Measurements from ENCODE around the gene ROCK2. TPM values are rescaled to one million over a fixed set of nuclear protein-coding genes. Genes with fewer than 3 reads are reported as not detected.
"Not testable (repeated sequence)": the region's sequence is repeated elsewhere in the genome, so short reads cannot be mapped to it uniquely, and the experiment has no call there.

The ROCK2 gene
- total and polyA plus RNA-seq, 2 donors (not counting 1 experiment from before 2014, with no cell fraction given), result 32.0 to 58.1 TPM

DNA sequence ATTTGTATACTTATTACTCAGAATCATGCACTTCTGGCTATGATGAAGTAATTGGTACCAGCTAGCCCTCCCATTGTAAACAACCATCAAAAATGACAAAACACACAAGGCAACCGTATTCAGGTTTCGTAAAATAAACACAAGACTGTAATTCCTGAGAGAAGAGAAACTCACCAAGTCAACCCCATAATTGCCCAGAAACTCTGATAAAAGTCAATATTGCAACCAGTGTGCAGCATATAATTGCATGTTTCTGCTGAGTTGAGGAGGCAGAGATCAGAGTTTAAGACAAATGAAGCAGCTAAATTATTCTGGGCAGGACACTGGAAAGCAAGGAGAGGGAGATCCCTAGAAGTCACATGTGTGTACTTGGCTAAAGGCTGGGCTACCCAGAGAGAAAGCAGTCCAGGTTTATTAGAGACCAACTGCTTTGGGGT is 90.3 kb downstream of the ROCK2 start:
- Histone ChIP-seq H3K9ac (ENCODE audit: insufficient read depth, low read length) (no peak overlapping the region), H3K9me3 (ENCODE audit: control insufficient read depth, insufficient read depth, low read depth, low read length) (no peaks in the 10 kb centered on the region), H3K27me3 (ENCODE audit: control insufficient read depth, insufficient read depth, low read length) (no peaks in the 10 kb centered on the region), H3K79me2 (ENCODE audit: control insufficient read depth, insufficient read depth, low read length) (peaks cover 25% of the 10 kb centered on the region), H3K4me1 (ENCODE audit: control insufficient read depth, extremely low read depth, insufficient read depth, low read length) (peaks cover 2% of the 10 kb centered on the region), H4K20me1 (ENCODE audit: control insufficient read depth, extremely low read depth, insufficient read depth, low read length) (no peaks in the 10 kb centered on the region), H3K27ac (ENCODE audit: insufficient read depth, low read length) (no peak overlapping the region), H3K4me3 (replicated peaks in 1 of 4; ENCODE audit: control extremely low read depth in 1 of 4, insufficient read depth in 1 of 4, low read depth in 3 of 4, low read length in 4 of 4) (no peak overlapping the region), H3K4me2 (ENCODE audit: extremely low read depth, insufficient read depth, low read length) (no peak overlapping the region), H2AFZ (ENCODE audit: low read length) (no peak overlapping the region), H3K36me3 (ENCODE audit: control insufficient read depth, insufficient read depth, low read length) (no peaks in the 10 kb centered on the region)
- peak in 1 of 2 donors; percentile 48 for DNase-seq (ENCODE audit: low read depth in 2 of 2)
- no peak for TF ChIP-seq EZH2 (IDR thresholded peaks at IDR 0.05; ENCODE audit: low read length, missing control alignments)
- TF ChIP-seq, protein P1, sequence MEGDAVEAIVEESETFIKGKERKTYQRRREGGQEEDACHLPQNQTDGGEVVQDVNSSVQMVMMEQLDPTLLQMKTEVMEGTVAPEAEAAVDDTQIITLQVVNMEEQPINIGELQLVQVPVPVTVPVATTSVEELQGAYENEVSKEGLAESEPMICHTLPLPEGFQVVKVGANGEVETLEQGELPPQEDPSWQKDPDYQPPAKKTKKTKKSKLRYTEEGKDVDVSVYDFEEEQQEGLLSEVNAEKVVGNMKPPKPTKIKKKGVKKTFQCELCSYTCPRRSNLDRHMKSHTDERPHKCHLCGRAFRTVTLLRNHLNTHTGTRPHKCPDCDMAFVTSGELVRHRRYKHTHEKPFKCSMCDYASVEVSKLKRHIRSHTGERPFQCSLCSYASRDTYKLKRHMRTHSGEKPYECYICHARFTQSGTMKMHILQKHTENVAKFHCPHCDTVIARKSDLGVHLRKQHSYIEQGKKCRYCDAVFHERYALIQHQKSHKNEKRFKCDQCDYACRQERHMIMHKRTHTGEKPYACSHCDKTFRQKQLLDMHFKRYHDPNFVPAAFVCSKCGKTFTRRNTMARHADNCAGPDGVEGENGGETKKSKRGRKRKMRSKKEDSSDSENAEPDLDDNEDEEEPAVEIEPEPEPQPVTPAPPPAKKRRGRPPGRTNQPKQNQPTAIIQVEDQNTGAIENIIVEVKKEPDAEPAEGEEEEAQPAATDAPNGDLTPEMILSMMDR (conservative IDR thresholded peaks at IDR 0.05 in 1 of 2, IDR thresholded peaks at IDR 0.05 in 1 of 2; ENCODE audit: low read depth in 1 of 2, low read length in 2 of 2), result no peak

DNA sequence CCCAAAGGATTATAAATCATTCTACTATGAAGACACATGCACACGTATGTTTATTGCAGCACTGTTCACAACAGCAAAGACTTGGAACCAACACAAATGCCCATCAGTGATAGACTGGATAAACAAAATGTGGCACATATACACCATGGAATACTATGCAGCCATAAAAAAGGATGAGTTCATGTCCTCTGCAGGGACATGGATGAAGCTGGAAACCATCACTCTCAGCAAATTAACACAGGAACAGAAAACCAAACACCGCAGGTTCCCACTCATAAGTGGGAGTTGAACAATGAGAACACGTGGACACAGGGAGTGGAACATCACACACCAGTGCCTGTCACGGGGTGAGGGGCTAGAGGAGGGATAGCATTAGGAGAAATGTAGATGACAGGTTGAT is 92.0 kb downstream of the ROCK2 start:
- not testable (repeated sequence) for H3K9ac ChIP-seq (ENCODE audit: insufficient read depth, low read length); H3K27ac ChIP-seq (ENCODE audit: insufficient read depth, low read length); H2AFZ ChIP-seq (ENCODE audit: low read length); H3K36me3 ChIP-seq (ENCODE audit: control insufficient read depth, insufficient read depth, low read length); H3K4me1 ChIP-seq (ENCODE audit: control insufficient read depth, extremely low read depth, insufficient read depth, low read length); H3K4me2 ChIP-seq (ENCODE audit: extremely low read depth, insufficient read depth, low read length); H3K27me3 ChIP-seq (ENCODE audit: control insufficient read depth, insufficient read depth, low read length); H3K4me3 ChIP-seq (replicated peaks in 1 of 4; ENCODE audit: control extremely low read depth in 1 of 4, insufficient read depth in 1 of 4, low read depth in 3 of 4, low read length in 4 of 4); H3K9me3 ChIP-seq (ENCODE audit: control insufficient read depth, insufficient read depth, low read depth, low read length); DNase-seq (ENCODE audit: low read depth in 2 of 2); H4K20me1 ChIP-seq (ENCODE audit: control insufficient read depth, extremely low read depth, insufficient read depth, low read length)
- H3K79me2 ChIP-seq (ENCODE audit: control insufficient read depth, insufficient read depth, low read length), result peaks cover 23% of the 10 kb centered on the region

DNA sequence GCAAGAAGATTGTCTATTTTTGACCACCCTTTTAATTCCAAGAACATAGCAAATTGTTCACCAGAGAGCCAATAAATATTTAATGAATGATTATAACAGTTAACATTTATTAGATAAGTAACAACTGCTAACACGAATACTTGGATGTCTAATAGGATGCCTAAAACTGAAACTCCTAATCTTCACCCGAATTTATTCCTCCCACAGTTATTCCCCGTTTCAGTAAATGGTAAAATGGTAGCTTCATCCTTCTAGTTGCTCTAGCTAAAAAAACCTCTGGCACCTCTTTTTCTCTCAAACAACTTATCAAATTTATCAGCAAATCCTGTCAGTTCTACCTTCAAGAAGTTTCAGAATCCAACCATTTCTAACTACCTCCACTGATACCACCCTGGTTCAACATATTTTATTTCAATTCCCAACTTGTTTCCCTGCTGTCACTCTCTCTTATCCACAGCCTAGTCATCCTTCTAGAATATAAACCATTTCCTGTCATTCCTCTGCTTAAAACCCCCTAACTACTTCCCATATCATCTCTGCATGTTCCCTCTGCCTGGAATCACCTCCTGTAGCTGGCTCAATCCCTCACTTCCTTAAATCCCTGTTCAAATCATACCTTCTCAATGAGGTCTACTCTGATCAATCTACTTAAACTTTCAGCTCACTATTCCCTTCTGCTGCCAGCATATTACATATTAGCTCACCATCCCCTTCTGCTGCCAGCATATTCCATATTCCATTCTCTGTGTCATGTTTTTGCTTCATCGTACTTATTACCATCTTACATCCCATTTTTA is 93.8 kb downstream of the ROCK2 start:
- H4K20me1 ChIP-seq (ENCODE audit: control insufficient read depth, extremely low read depth, insufficient read depth, low read length), result no peaks in the 10 kb centered on the region
- no peak overlapping the region for H3K4me3 ChIP-seq (replicated peaks in 1 of 4; ENCODE audit: control extremely low read depth in 1 of 4, insufficient read depth in 1 of 4, low read depth in 3 of 4, low read length in 4 of 4)
- no peaks in the 10 kb centered on the region for H3K9me3 ChIP-seq (ENCODE audit: control insufficient read depth, insufficient read depth, low read depth, low read length)
- peaks cover 24% of the 10 kb centered on the region for H3K79me2 ChIP-seq (ENCODE audit: control insufficient read depth, insufficient read depth, low read length)
- no peak overlapping the region for H2AFZ ChIP-seq (ENCODE audit: low read length)
- H3K36me3 ChIP-seq (ENCODE audit: control insufficient read depth, insufficient read depth, low read length), result no peaks in the 10 kb centered on the region
- TF ChIP-seq, protein P1 (conservative IDR thresholded peaks at IDR 0.05 in 1 of 2, IDR thresholded peaks at IDR 0.05 in 1 of 2; ENCODE audit: low read depth in 1 of 2, low read length in 2 of 2), result no peak
- TF ChIP-seq EZH2 (IDR thresholded peaks at IDR 0.05; ENCODE audit: low read length, missing control alignments), result no peak
- peak in 1 of 2 donors; percentile 48 for DNase-seq (ENCODE audit: low read depth in 2 of 2)
- H3K4me2 ChIP-seq (ENCODE audit: extremely low read depth, insufficient read depth, low read length), result no peak overlapping the region
- no peak overlapping the region for H3K9ac ChIP-seq (ENCODE audit: insufficient read depth, low read length)
- no peak overlapping the region for H3K27ac ChIP-seq (ENCODE audit: insufficient read depth, low read length)
- no peaks in the 10 kb centered on the region for H3K27me3 ChIP-seq (ENCODE audit: control insufficient read depth, insufficient read depth, low read length)
- H3K4me1 ChIP-seq (ENCODE audit: control insufficient read depth, extremely low read depth, insufficient read depth, low read length), result peaks cover 2% of the 10 kb centered on the region
